SK-N-SH treated with all-trans-retinoic acid at 6 μM for 48 hours (cell line): ENCODE measurements around the gene TMEM131.

Experiments
- ARNTL ChIP-seq: fragments of 450-650 bp; formaldehyde crosslinking; IDR thresholded peaks from 2 replicates; pipeline ENCODE4 v1.5.0; 2020; ENCODE audit warnings: low read depth, mild to moderate bottlenecking, moderate library complexity, borderline replicate concordance
- BACH2 ChIP-seq: fragments of 250-450 bp; sonication (Bioruptor Pico); IDR thresholded peaks from 2 replicates; pipeline ENCODE4 v1.9.0; 2021; ENCODE audit warnings: mild to moderate bottlenecking, borderline replicate concordance
- CREB5 ChIP-seq: fragments of 250-450 bp; sonication (Bioruptor Pico); IDR thresholded peaks from 2 replicates; pipeline ENCODE4 v1.5.1; 2020; ENCODE audit warnings: low read depth, mild to moderate bottlenecking, moderate library complexity
- CSDC2 ChIP-seq: fragments of 250-450 bp; sonication (Bioruptor Pico); IDR thresholded peaks from 2 replicates; pipeline ENCODE4 v1.5.0; 2020; ENCODE audit warnings: mild to moderate bottlenecking, moderate library complexity
- SNAI2 ChIP-seq: fragments of 250-450 bp; sonication (Bioruptor Pico); IDR thresholded peaks from 2 replicates; pipeline ENCODE4 v1.5.0; 2020; ENCODE audit warnings: mild to moderate bottlenecking, moderate library complexity
- TSHZ2 ChIP-seq: fragments of 250-450 bp; sonication (Bioruptor Pico); IDR thresholded peaks from 2 replicates; pipeline ENCODE4 v1.5.0; 2020; ENCODE audit warnings: mild to moderate bottlenecking, moderate library complexity
- ZFP3 ChIP-seq: fragments of 250-450 bp; sonication (Bioruptor Pico); IDR thresholded peaks from 2 replicates; pipeline ENCODE4 v1.5.0; 2020; ENCODE audit warnings: mild to moderate bottlenecking, moderate library complexity
- ZFP30 ChIP-seq: fragments of 450-650 bp; formaldehyde crosslinking; IDR thresholded peaks from 2 replicates; pipeline ENCODE4 v1.5.0; 2022; ENCODE audit warnings: mild to moderate bottlenecking, moderate library complexity

GRCh38 chr2:97736185-97736584 is 259.6 kb downstream of the TMEM131 start:
- TF ChIP-seq ARNTL (no peak), TSHZ2 (CRISPR knock-in tag) (no peak), ZFP30 (CRISPR knock-in tag) (no peak), SNAI2 (CRISPR knock-in tag) (no peak), CREB5 (no peak), BACH2 (CRISPR knock-in tag) (no peak), ZFP3 (CRISPR knock-in tag) (no peak), CSDC2 (CRISPR knock-in tag) (no peak)
